Activated T-cell treated with anti-CD3 and anti-CD28 coated beads, Interleukin-2, amount 50 U/mL, for 24 hours (primary cell): ENCODE measurements around the gene CSNK1G2.
A peak's percentile ranks its signal among the peaks of the same experiment; 100 is the strongest.

ENCODE experiments used
- DNase-seq: peaks from one replicate; pipeline ENCODE4 v3.0.0-alpha.2; 2020
- H3K27ac Mint-ChIP-seq: 2 replicates; pipeline ENCODE4 v1.8.0; 2020; ENCODE audit warnings: mild to moderate bottlenecking, mixed read lengths
- H3K27me3 Mint-ChIP-seq: 2 replicates; pipeline ENCODE4 v1.8.0; 2020; ENCODE audit warnings: mixed read lengths
- H3K36me3 Mint-ChIP-seq: 2 replicates; pipeline ENCODE4 v1.8.0; 2020; ENCODE audit warnings: low read depth, mixed read lengths
- H3K4me1 Mint-ChIP-seq: 2 replicates; pipeline ENCODE4 v1.8.0; 2020; ENCODE audit warnings: low read depth, mixed read lengths
- H3K4me3 Mint-ChIP-seq: 2 replicates; pipeline ENCODE4 v1.8.0; 2020; ENCODE audit warnings: mild to moderate bottlenecking, moderate library complexity, mixed read lengths
- H3K9me3 Mint-ChIP-seq: 2 replicates; pipeline ENCODE4 v1.8.0; 2020; ENCODE audit warnings: mixed read lengths

The CSNK1G2 gene

DNA sequence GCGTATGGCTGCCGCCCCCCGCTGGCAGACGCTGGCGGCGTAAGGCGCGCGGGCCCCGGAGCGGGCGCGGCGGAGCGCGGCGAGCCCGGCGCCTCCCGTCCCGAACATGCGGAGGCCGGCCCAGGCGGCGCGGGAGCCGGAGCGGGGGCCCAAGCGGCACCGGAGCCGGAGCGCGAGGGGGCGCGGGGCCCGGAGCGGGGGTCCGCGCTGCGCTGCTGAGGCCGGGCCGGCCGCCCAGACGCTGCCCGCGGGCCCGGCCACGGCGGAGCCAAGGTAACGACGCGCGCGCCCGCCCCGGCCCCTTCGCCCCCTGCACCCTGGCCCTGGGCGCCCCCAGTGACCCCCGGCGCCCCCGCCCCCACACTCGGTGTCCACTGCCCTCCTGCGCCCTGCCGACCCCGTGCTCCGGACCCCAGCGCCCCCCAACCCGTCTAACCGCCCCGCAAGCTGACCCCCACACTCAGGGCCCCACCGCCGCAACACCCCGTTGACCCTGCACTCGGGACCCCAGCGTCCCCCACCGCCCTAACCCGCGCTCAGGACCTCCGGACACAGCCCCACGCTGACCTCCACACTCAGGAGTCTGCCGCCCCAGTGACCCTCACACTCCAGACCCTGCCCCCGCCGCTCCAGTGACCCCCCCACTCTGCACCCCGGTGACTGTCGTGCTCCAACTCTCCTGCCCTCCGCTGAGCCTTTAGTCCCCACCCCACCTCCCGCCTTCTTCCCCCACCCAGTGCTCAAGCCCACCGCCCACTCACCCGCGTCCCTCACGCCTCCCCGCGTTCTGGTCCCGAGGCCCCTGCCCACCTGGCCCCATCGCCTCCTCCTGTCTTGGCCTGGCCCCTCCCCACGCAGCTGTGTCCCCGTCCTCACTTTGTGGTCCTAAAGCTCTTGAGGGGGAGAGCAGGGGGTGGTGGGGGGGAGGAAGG, at the start of gene CSNK1G2:
TSS of gene CSNK1G2 (plus strand) at position 27 of the 932 bp plus-strand sequence. CDS start 28,601 bp downstream, outside the sequence.
- H3K4me3 Mint-ChIP-seq = peak within 1 kb of the TSS; percentile 94

DNA sequence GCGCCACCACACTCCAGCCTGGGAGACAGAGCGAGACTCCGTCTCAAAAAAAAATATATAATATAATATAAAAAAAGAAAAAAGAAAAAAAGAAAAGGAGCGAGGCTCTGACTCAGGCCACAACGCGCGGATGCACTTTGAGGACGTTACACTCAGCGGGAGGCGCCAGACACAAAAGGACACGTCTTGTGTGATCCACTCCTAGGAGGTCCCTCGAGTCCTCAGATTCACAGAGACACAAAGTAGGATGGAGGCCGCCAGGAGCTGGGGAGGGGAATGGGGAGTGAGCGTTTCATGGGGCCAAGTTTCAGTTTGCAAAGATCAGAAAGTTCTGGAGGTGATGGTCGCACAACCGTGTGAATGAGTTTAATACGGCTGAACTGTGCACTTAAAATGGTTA, 47.2 kb upstream of the CSNK1G2 start:
- H3K4me1 Mint-ChIP-seq = peaks cover 33% of the 10 kb centered on the region
- no peak overlapping the region for H3K27ac Mint-ChIP-seq
- no peak for DNase-seq
- no peak overlapping the region for H3K4me3 Mint-ChIP-seq
- H3K9me3 Mint-ChIP-seq = no peaks in the 10 kb centered on the region
- H3K36me3 Mint-ChIP-seq = no peaks in the 10 kb centered on the region
- H3K27me3 Mint-ChIP-seq = no peaks in the 10 kb centered on the region

More for the DNA sequence above, at the start of gene CSNK1G2:
- H3K36me3 Mint-ChIP-seq = peaks cover 17% of the 10 kb centered on the region
- DNase-seq = no peak
- peak within 1 kb of the TSS; percentile 97 for H3K27ac Mint-ChIP-seq
- H3K27me3 Mint-ChIP-seq = no peaks in the 10 kb centered on the region
- H3K9me3 Mint-ChIP-seq = no peaks in the 10 kb centered on the region
- H3K4me1 Mint-ChIP-seq = peaks cover 39% of the 10 kb centered on the region

DNA sequence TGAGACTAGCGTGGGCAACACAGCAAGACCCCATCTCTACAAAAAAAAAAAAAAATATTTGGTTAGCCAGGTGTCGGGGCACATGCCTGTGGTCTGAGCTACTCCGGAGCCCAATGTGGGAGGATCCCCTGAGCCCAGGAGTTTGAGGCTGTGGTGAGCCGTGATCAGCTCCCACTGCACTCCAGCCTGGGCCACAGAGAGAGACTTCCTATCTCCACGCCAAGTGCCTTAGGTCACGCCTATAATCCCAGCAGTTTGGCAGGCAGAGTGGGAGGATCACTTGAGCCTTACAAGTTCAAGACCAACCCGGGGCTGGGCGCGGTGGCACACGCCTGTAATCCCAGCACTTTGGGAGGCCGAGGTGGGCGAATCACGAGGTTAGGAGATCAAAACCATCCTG, 44.5 kb upstream of the CSNK1G2 start:
- peak overlapping the region; percentile 97 for H3K27ac Mint-ChIP-seq
- peaks cover 32% of the 10 kb centered on the region for H3K4me1 Mint-ChIP-seq
- H3K36me3 Mint-ChIP-seq = no peaks in the 10 kb centered on the region
- no peaks in the 10 kb centered on the region for H3K9me3 Mint-ChIP-seq
- H3K27me3 Mint-ChIP-seq = no peaks in the 10 kb centered on the region
- DNase-seq = no peak
- peak overlapping the region; percentile 82 for H3K4me3 Mint-ChIP-seq

DNA sequence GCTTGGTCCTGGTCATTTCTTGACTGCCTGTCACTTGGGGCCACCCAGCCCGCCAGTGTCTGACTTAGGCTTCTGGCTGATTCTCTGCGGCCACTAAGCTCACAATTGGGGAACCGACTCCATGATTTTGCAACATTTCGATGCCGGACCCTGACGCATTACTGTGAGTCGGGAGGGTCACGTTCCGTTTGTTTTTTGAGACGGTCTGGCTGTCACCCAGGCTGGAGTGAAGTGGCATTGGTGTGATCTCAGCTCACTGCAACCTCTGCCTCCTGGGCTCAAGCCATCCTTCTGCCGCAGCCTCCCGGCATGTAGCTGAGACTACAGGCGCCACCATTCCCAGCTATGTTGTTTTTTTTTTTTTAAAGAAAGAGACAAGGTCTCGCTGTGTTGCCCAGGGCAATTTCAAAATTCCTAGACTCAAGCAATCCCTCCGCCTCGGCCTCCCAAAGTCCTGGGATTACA, 39.0 kb upstream of the CSNK1G2 start:
- Mint-ChIP-seq H3K27me3 (no peaks in the 10 kb centered on the region), H3K27ac (no peak overlapping the region), H3K4me1 (peaks cover 37% of the 10 kb centered on the region), H3K9me3 (no peaks in the 10 kb centered on the region), H3K36me3 (peaks cover 7% of the 10 kb centered on the region), H3K4me3 (no peak overlapping the region)
- DNase-seq = no peak

DNA sequence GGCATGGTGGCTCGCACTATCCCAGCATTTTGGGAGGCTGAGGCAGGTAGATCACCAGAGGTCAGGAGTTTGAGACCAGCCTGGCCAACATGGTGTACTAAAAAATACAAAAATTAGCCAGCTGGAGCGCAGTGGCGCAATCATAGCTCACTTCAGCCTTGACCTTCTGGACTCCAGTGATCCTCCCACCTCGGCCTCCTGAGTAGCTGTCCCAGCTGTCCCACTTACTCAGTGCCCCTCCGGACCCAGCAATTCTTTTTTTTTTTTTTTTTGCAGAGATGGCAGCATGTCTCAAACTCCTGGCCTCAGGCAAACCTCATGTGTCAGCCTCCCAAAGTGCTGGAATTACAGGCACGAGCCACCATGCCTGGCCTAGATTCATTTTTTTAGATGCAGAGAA, 38.0 kb upstream of the CSNK1G2 start:
- no peaks in the 10 kb centered on the region for H3K27me3 Mint-ChIP-seq
- no peaks in the 10 kb centered on the region for H3K9me3 Mint-ChIP-seq
- H3K27ac Mint-ChIP-seq = peak overlapping the region; percentile 78
- peaks cover 35% of the 10 kb centered on the region for H3K4me1 Mint-ChIP-seq
- H3K4me3 Mint-ChIP-seq = no peak overlapping the region
- DNase-seq = no peak
- H3K36me3 Mint-ChIP-seq = peaks cover 10% of the 10 kb centered on the region

DNA sequence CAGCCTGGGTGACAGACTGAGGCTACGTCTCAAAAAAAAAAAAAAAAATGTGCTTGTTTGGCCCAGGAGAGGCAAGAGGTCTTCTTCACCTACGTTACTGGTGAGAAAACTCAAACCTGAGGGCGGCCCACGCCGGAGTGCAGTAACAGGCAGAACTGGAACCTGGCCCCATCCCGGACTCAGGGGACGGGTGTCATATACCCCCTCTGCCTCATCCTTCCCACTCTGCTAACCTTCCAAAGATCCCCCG, 36.2 kb upstream of the CSNK1G2 start:
- Mint-ChIP-seq H3K36me3 (peaks cover 18% of the 10 kb centered on the region), H3K27me3 (no peaks in the 10 kb centered on the region), H3K27ac (peak overlapping the region; percentile 87), H3K4me3 (peak overlapping the region; percentile 89), H3K4me1 (peaks cover 51% of the 10 kb centered on the region), H3K9me3 (no peaks in the 10 kb centered on the region)
- DNase-seq = no peak

DNA sequence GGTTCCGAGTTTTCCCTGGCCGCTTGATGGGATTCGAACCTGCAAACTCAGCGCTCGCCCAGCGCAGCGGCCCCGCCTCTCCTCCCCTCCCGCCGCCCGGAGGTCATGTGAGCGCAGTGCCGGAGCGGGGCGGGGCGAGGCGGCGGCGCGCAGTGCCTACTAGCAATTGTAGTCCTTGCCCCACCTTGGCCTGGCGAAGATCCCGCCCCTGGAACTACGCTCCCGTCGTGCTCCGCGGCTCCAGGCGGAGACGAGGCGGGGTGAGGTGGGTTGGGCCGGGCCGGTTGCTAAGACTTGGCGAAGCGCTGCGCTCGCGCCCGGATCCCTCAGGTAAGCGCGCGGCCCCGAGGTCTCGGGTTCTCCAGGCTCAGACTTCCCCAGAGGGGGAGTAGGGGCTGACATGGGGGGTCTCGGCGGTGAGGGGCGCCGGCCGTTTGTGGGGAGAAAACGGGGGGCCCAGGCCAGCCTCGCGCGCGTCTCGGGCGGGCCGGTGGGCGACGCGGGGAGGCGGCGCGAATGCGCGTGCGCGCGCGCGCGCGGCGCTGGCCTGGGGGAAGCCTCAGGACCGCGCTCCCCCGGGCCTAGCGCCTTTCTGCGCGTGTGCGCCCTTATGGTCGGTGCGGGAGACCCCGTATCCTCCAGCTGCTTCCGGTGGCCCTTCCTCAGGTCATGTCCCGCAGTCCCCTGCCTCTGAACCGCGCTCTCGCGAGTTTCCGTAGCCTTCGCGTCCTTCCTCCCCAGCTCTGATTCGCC, 35.7 kb upstream of the CSNK1G2 start, which contains the start of the genes ADAT3 and SCAMP4:
TSS of gene ADAT3 (plus strand) at position 290 of the 753 bp plus-strand sequence. CDS start 6,649 bp downstream, outside the sequence.
TSS of gene SCAMP4 (plus strand) at position 290 of the 753 bp plus-strand sequence. CDS start 9,621 bp downstream, outside the sequence.
- DNase-seq = peak; percentile 98
- Mint-ChIP-seq H3K27ac (peak within 1 kb of the TSS; percentile 95), H3K27me3 (no peaks in the 10 kb centered on the region), H3K4me1 (peaks cover 56% of the 10 kb centered on the region), H3K36me3 (peaks cover 21% of the 10 kb centered on the region), H3K9me3 (no peaks in the 10 kb centered on the region), H3K4me3 (peak within 1 kb of the TSS; percentile 89)

DNA sequence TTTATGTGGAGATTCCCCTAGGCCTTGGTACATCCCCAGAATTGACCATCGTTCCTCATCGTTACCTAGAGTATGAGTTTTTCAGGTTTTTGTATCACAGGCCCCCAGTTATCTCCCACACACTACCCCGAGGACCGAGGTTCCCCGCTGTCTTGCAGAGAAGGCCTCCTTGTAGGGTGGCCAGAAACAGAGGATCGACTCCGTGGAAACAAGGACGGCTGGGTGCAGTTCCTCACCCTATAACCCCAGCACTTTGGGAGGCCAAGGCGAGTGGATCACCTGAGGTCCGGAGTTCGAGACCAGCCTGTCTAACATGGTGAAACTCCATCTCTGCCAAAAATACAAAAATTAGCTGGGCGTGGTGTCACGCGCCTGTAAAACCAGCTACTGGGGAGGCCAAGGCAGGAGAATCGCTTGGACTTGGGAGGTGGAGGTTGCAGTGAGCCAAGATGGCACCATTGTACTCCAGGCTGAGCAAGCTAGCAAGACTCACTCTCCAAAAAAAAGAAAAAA, 35.1 kb upstream of the CSNK1G2 start:
- H3K27me3 Mint-ChIP-seq = no peaks in the 10 kb centered on the region
- peak overlapping the region; percentile 89 for H3K4me3 Mint-ChIP-seq
- peaks cover 23% of the 10 kb centered on the region for H3K36me3 Mint-ChIP-seq
- H3K9me3 Mint-ChIP-seq = no peaks in the 10 kb centered on the region
- no peak for DNase-seq
- peak overlapping the region; percentile 95 for H3K27ac Mint-ChIP-seq
- H3K4me1 Mint-ChIP-seq = peaks cover 60% of the 10 kb centered on the region

DNA sequence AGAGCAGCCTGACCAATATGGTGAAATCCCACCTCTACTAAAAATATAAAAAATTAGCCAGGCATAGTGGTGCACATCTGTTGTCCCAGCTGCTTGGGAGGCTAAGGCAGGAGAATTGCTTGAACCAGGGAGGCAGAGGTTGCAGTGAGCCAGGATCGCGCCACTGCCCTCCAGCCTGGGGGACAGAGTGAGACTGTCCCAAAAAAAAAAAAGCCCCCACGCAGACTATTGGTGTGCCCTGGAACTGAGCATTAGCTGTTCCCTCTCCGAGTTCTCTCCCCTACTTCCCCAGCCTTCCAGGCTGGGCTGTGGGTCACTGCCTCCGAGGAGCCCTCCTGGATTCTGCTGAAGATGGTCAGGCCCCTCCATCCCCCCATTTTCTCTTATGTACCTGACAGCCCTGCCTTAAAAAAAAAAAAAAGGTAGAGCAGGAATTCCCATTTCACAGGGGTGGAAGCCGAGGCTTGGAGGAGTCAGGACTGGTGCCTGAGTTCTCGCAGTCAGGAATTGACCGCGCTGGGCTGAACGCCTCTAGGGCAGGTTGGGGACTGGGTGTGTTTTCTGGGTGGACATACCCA, 33.9 kb upstream of the CSNK1G2 start:
- H3K36me3 Mint-ChIP-seq = peaks cover 24% of the 10 kb centered on the region
- no peaks in the 10 kb centered on the region for H3K27me3 Mint-ChIP-seq
- peak overlapping the region; percentile 67 for H3K27ac Mint-ChIP-seq
- H3K4me1 Mint-ChIP-seq = peaks cover 66% of the 10 kb centered on the region
- DNase-seq = no peak
- H3K9me3 Mint-ChIP-seq = no peaks in the 10 kb centered on the region
- H3K4me3 Mint-ChIP-seq = peak overlapping the region; percentile 45

DNA sequence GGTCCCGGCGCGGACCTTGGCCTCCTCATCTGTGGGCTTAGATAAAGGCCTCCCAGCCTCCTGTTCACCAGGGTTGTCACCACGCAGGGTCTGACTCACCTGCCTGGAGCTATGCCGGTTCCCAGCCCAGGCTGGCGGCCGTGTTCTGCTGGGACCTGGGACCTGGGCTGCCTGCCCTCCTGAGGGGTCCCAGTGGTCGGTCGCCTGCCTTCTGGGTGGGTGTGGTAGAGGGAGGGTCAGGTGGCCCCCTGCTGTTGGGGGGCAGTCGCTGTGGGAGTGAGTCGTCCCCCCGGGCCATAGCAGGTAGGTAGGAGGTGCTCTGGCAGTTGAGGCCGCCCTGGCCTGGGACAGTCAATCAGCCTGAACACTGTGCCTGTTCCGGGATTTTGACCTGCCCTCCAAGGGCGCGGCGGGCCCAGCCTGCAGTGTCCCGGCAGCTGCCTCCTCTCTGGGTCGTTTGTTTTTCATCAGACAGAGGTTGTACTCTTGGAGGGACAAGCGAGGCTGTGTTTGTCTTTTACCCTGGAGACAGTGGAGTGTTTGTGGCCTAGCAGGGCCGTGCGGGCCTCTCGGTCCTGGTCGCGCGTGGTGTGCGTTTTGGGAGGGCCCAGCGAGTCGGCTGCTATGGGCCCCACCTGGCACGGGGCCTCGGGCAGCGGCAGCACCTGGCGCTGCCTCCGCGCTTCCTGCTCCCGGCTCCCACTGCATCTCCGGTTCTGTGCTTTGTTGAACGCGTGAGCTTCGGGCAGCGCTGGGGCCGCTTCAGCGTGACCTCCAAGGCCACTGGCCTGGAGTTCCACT, 33.2 kb upstream of the CSNK1G2 start:
- no peaks in the 10 kb centered on the region for H3K27me3 Mint-ChIP-seq
- no peak overlapping the region for H3K27ac Mint-ChIP-seq
- no peak overlapping the region for H3K4me3 Mint-ChIP-seq
- no peaks in the 10 kb centered on the region for H3K9me3 Mint-ChIP-seq
- H3K36me3 Mint-ChIP-seq = peaks cover 25% of the 10 kb centered on the region
- H3K4me1 Mint-ChIP-seq = peaks cover 64% of the 10 kb centered on the region
- no peak for DNase-seq

DNA sequence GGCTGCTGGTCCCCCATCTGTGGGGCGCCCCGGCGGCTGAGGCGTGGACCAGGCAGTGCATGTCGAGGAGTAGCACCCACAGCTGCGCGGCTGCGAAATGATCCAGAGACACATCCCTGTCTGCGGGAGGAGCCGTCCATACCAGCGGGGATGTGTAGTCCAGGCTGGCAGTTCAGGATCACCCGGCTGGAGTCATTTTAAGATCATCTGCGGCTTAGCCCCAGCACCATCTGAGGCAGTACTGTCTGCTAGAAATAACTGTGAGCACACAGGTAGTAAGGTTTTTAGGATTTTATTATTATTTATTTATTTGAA, 32.7 kb upstream of the CSNK1G2 start:
- peaks cover 30% of the 10 kb centered on the region for H3K36me3 Mint-ChIP-seq
- no peak overlapping the region for H3K27ac Mint-ChIP-seq
- H3K4me1 Mint-ChIP-seq = peaks cover 62% of the 10 kb centered on the region
- no peaks in the 10 kb centered on the region for H3K9me3 Mint-ChIP-seq
- no peak for DNase-seq
- H3K4me3 Mint-ChIP-seq = no peak overlapping the region
- no peaks in the 10 kb centered on the region for H3K27me3 Mint-ChIP-seq

DNA sequence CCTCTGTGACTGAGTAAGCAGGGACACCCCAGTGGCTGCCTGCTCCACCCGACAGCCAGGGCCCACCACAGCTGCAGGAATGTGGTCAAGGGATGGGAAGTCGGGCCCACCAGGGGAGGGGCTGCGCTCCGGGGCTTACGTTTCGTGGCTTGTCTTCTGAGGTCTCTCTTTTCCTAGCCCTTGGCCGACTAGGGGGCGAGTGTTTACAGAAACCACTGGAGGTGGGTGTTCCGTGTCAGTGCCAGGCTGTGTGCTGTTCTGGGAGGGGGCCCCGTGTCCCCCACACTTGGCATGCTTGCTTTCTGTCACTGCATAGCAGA, 31.3 kb upstream of the CSNK1G2 start:
- Mint-ChIP-seq H3K36me3 (peaks cover 36% of the 10 kb centered on the region), H3K4me3 (peak overlapping the region; percentile 49), H3K4me1 (peaks cover 57% of the 10 kb centered on the region), H3K27ac (peak overlapping the region; percentile 86), H3K27me3 (no peaks in the 10 kb centered on the region), H3K9me3 (no peaks in the 10 kb centered on the region)
- no peak for DNase-seq

DNA sequence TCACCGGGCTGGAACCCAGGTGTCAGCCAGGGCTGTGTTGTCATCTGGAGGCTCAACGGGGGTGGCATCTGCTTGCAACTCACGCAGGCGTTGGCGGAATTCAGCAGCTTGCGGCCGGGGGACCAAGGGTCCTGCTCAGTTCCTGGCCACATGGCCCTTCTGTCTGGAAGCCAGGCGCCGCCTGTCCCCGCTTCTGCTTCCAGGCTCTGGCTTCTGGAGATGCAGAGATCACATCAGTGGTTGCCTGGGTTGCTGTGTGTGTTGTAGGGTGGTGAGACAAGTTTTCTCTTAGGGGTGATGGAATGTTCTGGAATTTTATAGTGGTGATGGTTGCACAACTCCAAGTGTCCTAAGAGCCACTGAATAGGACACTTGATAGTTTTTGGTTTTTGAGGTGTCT, 30.8 kb upstream of the CSNK1G2 start:
- Mint-ChIP-seq H3K36me3 (peaks cover 39% of the 10 kb centered on the region), H3K4me3 (peak overlapping the region; percentile 13), H3K4me1 (peaks cover 54% of the 10 kb centered on the region), H3K27ac (peak overlapping the region; percentile 86), H3K27me3 (no peaks in the 10 kb centered on the region), H3K9me3 (no peaks in the 10 kb centered on the region)
- DNase-seq = no peak

DNA sequence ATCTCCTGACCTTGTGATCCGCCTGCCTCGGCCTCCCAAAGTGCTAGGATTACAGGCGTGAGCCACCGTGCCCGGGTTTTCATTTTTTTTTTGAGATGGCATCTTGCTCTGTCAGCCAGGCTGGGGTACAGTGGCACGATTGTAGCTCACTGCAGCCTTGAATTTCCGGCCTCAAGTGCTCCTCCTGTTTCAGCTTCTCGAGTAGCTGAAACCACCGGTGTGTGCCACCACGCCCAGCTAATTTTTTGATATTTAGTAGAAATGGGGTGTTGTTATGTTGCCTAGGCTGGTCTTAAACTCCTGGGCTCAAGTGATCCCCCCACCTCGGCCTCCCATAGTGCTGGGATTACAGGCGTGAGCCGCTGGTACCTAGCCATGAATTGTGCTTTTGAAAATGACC, 29.9 kb upstream of the CSNK1G2 start:
- peaks cover 37% of the 10 kb centered on the region for H3K36me3 Mint-ChIP-seq
- H3K4me1 Mint-ChIP-seq = peaks cover 48% of the 10 kb centered on the region
- H3K27me3 Mint-ChIP-seq = no peaks in the 10 kb centered on the region
- DNase-seq = peak; percentile 49
- H3K4me3 Mint-ChIP-seq = peak overlapping the region; percentile 61
- H3K9me3 Mint-ChIP-seq = no peaks in the 10 kb centered on the region
- peak overlapping the region; percentile 86 for H3K27ac Mint-ChIP-seq
